Activated naive CD4-positive, alpha-beta T cell treated with anti-CD3 and anti-CD28 coated beads, Interleukin-2, amount 50 U/mL, for 72 hours (primary cell): Measurements from ENCODE around the gene FNIP1. TPM values are rescaled to one million over a fixed set of nuclear protein-coding genes. Genes with fewer than 3 reads are reported as not detected.
"Not testable (repeated sequence)": the region's sequence is repeated elsewhere in the genome, so short reads cannot be mapped to it uniquely, and the experiment has no call there.

Experiments
- ATAC-seq, 2 donors: fragments of 150-1000 bp; cut with Tn5 transposase; 2 replicates each; pipeline ENCODE4 v1.10.0; 2021; ENCODE audit warnings: mild to moderate bottlenecking in 2 of 2, moderate library complexity in 2 of 2
- DNase-seq, 2 donors: peaks; one replicate each; pipeline ENCODE4 v3.0.0; 2021 to 2022; ENCODE audit warnings: low spot score in 2 of 2
- H3K27ac Mint-ChIP-seq, 2 donors: one replicate each; pipeline ENCODE4 v1.8.0; 2022; ENCODE audit warnings: mild to moderate bottlenecking in 2 of 2, mixed read lengths in 2 of 2
- H3K36me3 Mint-ChIP-seq, 2 donors: one replicate each; pipeline ENCODE4 v1.8.0; 2022; ENCODE audit warnings: mixed read lengths in 2 of 2
- H3K9me3 Mint-ChIP-seq, 2 donors: one replicate each; pipeline ENCODE4 v1.8.0; 2022; ENCODE audit warnings: mixed read lengths in 2 of 2
- total RNA-seq, 2 donors: library from RNA; stranded (reverse); gene quantifications; one replicate each; pipeline ENCODE4 v1.2.3, GENCODE V29; 2022

FNIP1 gene
- total RNA-seq, 2 donors from 2014 or later, result 20.5 to 27.1 TPM

- peaks cover 0 to 4% of the 10 kb centered on the region in 2 donors for H3K9me3 Mint-ChIP-seq
- ATAC-seq, result no peak
These were observed 51.7 kb downstream of the FNIP1 start for GRCh38 chr5:131745155-131745554.

GRCh38 chr5:131740477-131740876 lies 56.3 kb downstream of the FNIP1 start:
- ATAC-seq, result no peak
- DNase-seq, result no peak
- peaks cover 12 to 14% of the 10 kb centered on the region in 2 donors for H3K36me3 Mint-ChIP-seq
- peaks cover 0 to 3% of the 10 kb centered on the region in 2 donors for H3K9me3 Mint-ChIP-seq
- H3K27ac Mint-ChIP-seq, result no peak overlapping the region

More at GRCh38 chr5:131745155-131745554, 51.7 kb downstream of the FNIP1 start:
- Mint-ChIP-seq H3K27ac (no peak overlapping the region), H3K36me3 (peaks cover 12 to 20% of the 10 kb centered on the region in 2 donors)
- no peak for DNase-seq

GRCh38 chr5:131735393-131735792 lies 61.4 kb downstream of the FNIP1 start:
- no peak for ATAC-seq
- no peak for DNase-seq
- peaks cover 7 to 18% of the 10 kb centered on the region in 2 donors for H3K36me3 Mint-ChIP-seq
- peaks cover 0 to 9% of the 10 kb centered on the region in 2 donors for H3K9me3 Mint-ChIP-seq
- no peak overlapping the region for H3K27ac Mint-ChIP-seq

- H3K9me3 Mint-ChIP-seq, ATAC-seq, H3K27ac Mint-ChIP-seq, DNase-seq: not testable (repeated sequence)
- H3K36me3 Mint-ChIP-seq, result peaks cover 7 to 16% of the 10 kb centered on the region in 2 donors
These were observed 61.9 kb downstream of the FNIP1 start for GRCh38 chr5:131734939-131735338.

GRCh38 chr5:131729292-131729691 lies 67.5 kb downstream of the FNIP1 start:
- H3K27ac Mint-ChIP-seq, ATAC-seq, DNase-seq: not testable (repeated sequence)
- H3K9me3 Mint-ChIP-seq, result peaks cover 11 to 29% of the 10 kb centered on the region in 2 donors
- peaks cover 22 to 48% of the 10 kb centered on the region in 2 donors for H3K36me3 Mint-ChIP-seq

GRCh38 chr5:131724089-131724488 lies 72.7 kb downstream of the FNIP1 start:
- not testable (repeated sequence) for H3K27ac Mint-ChIP-seq, ATAC-seq

GRCh38 chr5:131720714-131721113 lies 76.1 kb downstream of the FNIP1 start:
- H3K27ac Mint-ChIP-seq, result no peak overlapping the region
- no peak for DNase-seq
- H3K36me3 Mint-ChIP-seq, result peaks cover 13 to 38% of the 10 kb centered on the region in 2 donors
- no peak for ATAC-seq
- H3K9me3 Mint-ChIP-seq, result peaks cover 0 to 5% of the 10 kb centered on the region in 2 donors

More at GRCh38 chr5:131724089-131724488, 72.7 kb downstream of the FNIP1 start:
- Mint-ChIP-seq H3K36me3 (peaks cover 21 to 50% of the 10 kb centered on the region in 2 donors), H3K9me3 (peaks cover 11 to 28% of the 10 kb centered on the region in 2 donors)
- DNase-seq, result not testable (repeated sequence)

GRCh38 chr5:131719564-131719963 lies 77.3 kb downstream of the FNIP1 start:
- peaks cover 0 to 4% of the 10 kb centered on the region in 2 donors for H3K9me3 Mint-ChIP-seq

GRCh38 chr5:131718487-131719014 lies 78.3 kb downstream of the FNIP1 start:
- ATAC-seq, result no peak
- Mint-ChIP-seq H3K9me3 (peaks cover 0 to 4% of the 10 kb centered on the region in 2 donors), H3K36me3 (peaks cover 13 to 36% of the 10 kb centered on the region in 2 donors), H3K27ac (no peak overlapping the region)
- DNase-seq, result no peak

More at GRCh38 chr5:131719564-131719963, 77.3 kb downstream of the FNIP1 start:
- ATAC-seq (no peak), DNase-seq (no peak)
- Mint-ChIP-seq H3K36me3 (peaks cover 13 to 32% of the 10 kb centered on the region in 2 donors), H3K27ac (no peak overlapping the region)

- not testable (repeated sequence) for DNase-seq
- peaks cover 17 to 42% of the 10 kb centered on the region in 2 donors for H3K36me3 Mint-ChIP-seq
These were observed 79.7 kb downstream of the FNIP1 start for GRCh38 chr5:131717164-131717563.

GRCh38 chr5:131716650-131717049 lies 80.2 kb downstream of the FNIP1 start:
- peaks cover 0 to 4% of the 10 kb centered on the region in 2 donors for H3K9me3 Mint-ChIP-seq
- ATAC-seq, result no peak
- H3K36me3 Mint-ChIP-seq, result peaks cover 17 to 42% of the 10 kb centered on the region in 2 donors
- DNase-seq, result no peak
- H3K27ac Mint-ChIP-seq, result no peak overlapping the region

More at GRCh38 chr5:131717164-131717563, 79.7 kb downstream of the FNIP1 start:
- H3K9me3 Mint-ChIP-seq, ATAC-seq, H3K27ac Mint-ChIP-seq: not testable (repeated sequence)

GRCh38 chr5:131710391-131710790 lies 86.4 kb downstream of the FNIP1 start:
- H3K27ac Mint-ChIP-seq, result no peak overlapping the region
- DNase-seq, result no peak
- peaks cover 9 to 16% of the 10 kb centered on the region in 2 donors for H3K36me3 Mint-ChIP-seq
- H3K9me3 Mint-ChIP-seq, result no peaks in the 10 kb centered on the region
- no peak for ATAC-seq

GRCh38 chr5:131709043-131709442 lies 87.8 kb downstream of the FNIP1 start:
- no peak for DNase-seq
- H3K36me3 Mint-ChIP-seq, result peaks cover 9 to 16% of the 10 kb centered on the region in 2 donors
- H3K27ac Mint-ChIP-seq, result no peak overlapping the region
- no peak for ATAC-seq
- no peaks in the 10 kb centered on the region for H3K9me3 Mint-ChIP-seq

- Mint-ChIP-seq H3K36me3 (peaks cover 6 to 9% of the 10 kb centered on the region in 2 donors), H3K27ac (no peak overlapping the region), H3K9me3 (no peaks in the 10 kb centered on the region)
- DNase-seq (no peak), ATAC-seq (no peak)
These were observed 90.5 kb downstream of the FNIP1 start for GRCh38 chr5:131706281-131706680.

GRCh38 chr5:131694926-131695325 lies 101.9 kb downstream of the FNIP1 start:
- no peak for ATAC-seq
- DNase-seq, result no peak
- H3K9me3 Mint-ChIP-seq, result peaks cover 5 to 8% of the 10 kb centered on the region in 2 donors
- H3K27ac Mint-ChIP-seq, result no peak overlapping the region
- H3K36me3 Mint-ChIP-seq, result peaks cover 25 to 29% of the 10 kb centered on the region in 2 donors

GRCh38 chr5:131693894-131694293 lies 102.9 kb downstream of the FNIP1 start:
- H3K9me3 Mint-ChIP-seq, result peaks cover 5 to 8% of the 10 kb centered on the region in 2 donors
- no peak for ATAC-seq
- no peak overlapping the region for H3K27ac Mint-ChIP-seq
- peaks cover 25 to 37% of the 10 kb centered on the region in 2 donors for H3K36me3 Mint-ChIP-seq
- DNase-seq, result no peak

- Mint-ChIP-seq H3K36me3 (peaks cover 5 to 17% of the 10 kb centered on the region in 2 donors), H3K27ac (no peak overlapping the region), H3K9me3 (peaks cover 0 to 4% of the 10 kb centered on the region in 2 donors)
- ATAC-seq, result no peak
- DNase-seq, result no peak
These were observed 111.2 kb downstream of the FNIP1 start for GRCh38 chr5:131685516-131686171.
